HG02588 (cell line): ENCODE data around the gene RAB11FIP2.

Experiments used
- ATAC-seq: cut with Tn5 transposase; IDR thresholded peaks from one replicate; pipeline ENCODE4 v1.9.1; 2021; ENCODE audit warnings: mild to moderate bottlenecking, moderate library complexity; ENCODE audit not compliant: unreplicated experiment

The RAB11FIP2 gene

GRCh38 chr10:118035354-118036005 lies 11.3 kb downstream of the RAB11FIP2 start:
- ATAC-seq, result no peak

- ATAC-seq, result no peak
Measured at GRCh38 chr10:118034791-118035261, 11.9 kb downstream of the RAB11FIP2 start.

GRCh38 chr10:118033905-118034304 lies 12.8 kb downstream of the RAB11FIP2 start:
- ATAC-seq, result no peak

- ATAC-seq, result no peak
Measured at GRCh38 chr10:118032564-118032963, 14.2 kb downstream of the RAB11FIP2 start.

GRCh38 chr10:118031351-118032075 lies 15.2 kb downstream of the RAB11FIP2 start:
- ATAC-seq, result no peak

- peak; percentile 99 for ATAC-seq
Measured at GRCh38 chr10:118028619-118029018, 18.1 kb downstream of the RAB11FIP2 start.

- no peak for ATAC-seq
Measured at GRCh38 chr10:118027397-118027796, 19.3 kb downstream of the RAB11FIP2 start.

GRCh38 chr10:118026936-118027335 lies 19.8 kb downstream of the RAB11FIP2 start:
- ATAC-seq, result no peak

GRCh38 chr10:118020365-118020764 lies 26.4 kb downstream of the RAB11FIP2 start:
- no peak for ATAC-seq

GRCh38 chr10:118017850-118018249 lies 28.9 kb downstream of the RAB11FIP2 start:
- ATAC-seq, result no peak

- ATAC-seq, result no peak
Measured at GRCh38 chr10:118017071-118017740, 29.5 kb downstream of the RAB11FIP2 start.

- no peak for ATAC-seq
Measured at GRCh38 chr10:118012952-118013525, 33.7 kb downstream of the RAB11FIP2 start.

- no peak for ATAC-seq
Measured at GRCh38 chr10:118007773-118008172, 39.0 kb downstream of the RAB11FIP2 start.

GRCh38 chr10:118003126-118003525 lies 43.6 kb downstream of the RAB11FIP2 start:
- no peak for ATAC-seq

GRCh38 chr10:118002581-118002980 lies 44.2 kb downstream of the RAB11FIP2 start:
- no peak for ATAC-seq

GRCh38 chr10:117997673-117998072 lies 49.1 kb downstream of the RAB11FIP2 start:
- ATAC-seq, result no peak

- ATAC-seq, result no peak
Measured at GRCh38 chr10:117996709-117997108, 50.0 kb downstream of the RAB11FIP2 start.

- no peak for ATAC-seq
Measured at GRCh38 chr10:117994771-117995170, 52.0 kb downstream of the RAB11FIP2 start.

GRCh38 chr10:117993166-117993565 lies 53.6 kb downstream of the RAB11FIP2 start:
- no peak for ATAC-seq

- ATAC-seq, result no peak
Measured at GRCh38 chr10:117991701-117992100, 55.0 kb downstream of the RAB11FIP2 start.

- no peak for ATAC-seq
Measured at GRCh38 chr10:117989962-117990361, 56.8 kb downstream of the RAB11FIP2 start.
